Epithelial cell of prostate (primary cell): ENCODE results near the gene SGTA.

Experiments
- DNase-seq: peaks from one replicate; pipeline ENCODE4 v3.0.0-alpha.2; 2011; ENCODE audit warnings: low read depth, low spot score
- H3K27ac ChIP-seq: fragments of 450-650 bp; 2 replicates; pipeline ENCODE4 v1.5.1; 2017; ENCODE audit warnings: mild to moderate bottlenecking

The SGTA gene, protein sequence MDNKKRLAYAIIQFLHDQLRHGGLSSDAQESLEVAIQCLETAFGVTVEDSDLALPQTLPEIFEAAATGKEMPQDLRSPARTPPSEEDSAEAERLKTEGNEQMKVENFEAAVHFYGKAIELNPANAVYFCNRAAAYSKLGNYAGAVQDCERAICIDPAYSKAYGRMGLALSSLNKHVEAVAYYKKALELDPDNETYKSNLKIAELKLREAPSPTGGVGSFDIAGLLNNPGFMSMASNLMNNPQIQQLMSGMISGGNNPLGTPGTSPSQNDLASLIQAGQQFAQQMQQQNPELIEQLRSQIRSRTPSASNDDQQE

DNA sequence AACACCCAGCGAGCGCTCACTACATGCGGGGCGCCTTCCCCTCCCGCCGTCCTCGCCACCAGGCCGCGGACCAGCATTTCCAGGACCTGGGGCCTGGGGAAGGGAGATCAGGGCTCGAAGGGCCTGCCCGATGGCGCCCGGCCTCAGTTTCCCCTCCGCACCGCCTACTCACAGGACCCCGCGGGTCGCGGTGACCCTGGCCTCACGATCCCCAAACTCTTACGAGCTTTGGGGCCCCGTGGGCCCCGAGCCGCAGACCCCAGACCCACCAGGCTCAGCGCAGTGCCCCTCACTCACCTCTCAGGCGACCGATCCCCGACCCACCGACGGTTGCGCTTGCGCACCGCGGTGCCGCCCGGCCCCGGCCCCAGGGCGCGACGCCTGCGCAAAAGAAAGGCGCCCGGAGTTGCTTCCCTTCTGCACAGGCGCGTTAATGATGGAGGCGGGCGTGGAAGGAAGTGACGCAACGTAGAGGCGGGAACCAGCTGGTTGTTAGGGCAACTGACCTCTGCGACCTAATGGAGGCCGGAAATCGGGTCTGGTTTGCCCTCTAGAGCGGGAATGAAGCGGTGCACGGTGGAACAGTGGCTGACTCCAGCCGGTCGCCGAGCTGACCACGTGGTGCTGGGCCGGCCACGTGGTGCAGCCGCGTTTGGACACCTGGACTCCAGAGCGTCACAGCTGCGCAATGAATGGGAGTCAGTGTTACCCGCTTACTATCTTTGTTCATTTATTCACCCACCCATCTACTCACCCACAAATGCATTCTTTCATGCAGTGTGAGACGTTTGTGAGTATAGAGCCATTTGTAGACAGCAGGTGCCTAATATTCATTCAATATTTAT, at the start of gene SGTA:
TSS of gene SGTA (minus strand) at position 338 of the 845 bp plus-strand sequence. CDS start 14,205 bp downstream, outside the sequence.
- DNase-seq = peak; percentile 97
- peak within 1 kb of the TSS; percentile 52 for H3K27ac ChIP-seq

DNA sequence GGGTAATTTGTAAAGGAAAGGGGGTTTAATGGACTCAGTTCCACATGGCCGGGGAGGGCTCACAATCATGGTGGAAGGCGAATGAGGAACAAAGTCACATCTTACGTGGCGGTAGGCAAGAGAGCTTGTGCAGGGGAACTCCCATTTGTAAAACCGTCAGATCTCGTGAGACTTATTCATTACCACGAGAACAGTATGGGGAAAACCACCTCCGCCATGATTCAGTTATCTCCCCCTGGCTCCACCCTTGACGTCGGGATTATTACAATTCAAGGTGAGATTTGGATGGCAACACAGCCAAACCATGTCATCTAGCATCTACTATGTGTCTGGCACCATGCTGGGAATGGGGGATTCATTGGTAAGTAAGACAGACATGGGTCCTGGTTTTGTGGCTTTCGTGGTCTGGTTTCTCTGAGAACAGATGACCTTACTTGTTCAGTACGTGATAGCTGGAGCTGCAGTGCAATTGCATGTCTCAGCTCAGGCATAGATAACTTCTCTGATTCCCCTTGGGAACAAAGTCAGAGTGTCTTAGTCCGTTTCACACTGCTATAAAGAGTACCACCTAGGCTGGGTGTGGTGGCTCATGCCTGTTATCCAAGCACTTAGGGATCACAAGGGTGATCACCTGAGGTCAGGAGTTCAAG, 44.9 kb upstream of the SGTA start:
- DNase-seq = no peak
- no peak overlapping the region for H3K27ac ChIP-seq

DNA sequence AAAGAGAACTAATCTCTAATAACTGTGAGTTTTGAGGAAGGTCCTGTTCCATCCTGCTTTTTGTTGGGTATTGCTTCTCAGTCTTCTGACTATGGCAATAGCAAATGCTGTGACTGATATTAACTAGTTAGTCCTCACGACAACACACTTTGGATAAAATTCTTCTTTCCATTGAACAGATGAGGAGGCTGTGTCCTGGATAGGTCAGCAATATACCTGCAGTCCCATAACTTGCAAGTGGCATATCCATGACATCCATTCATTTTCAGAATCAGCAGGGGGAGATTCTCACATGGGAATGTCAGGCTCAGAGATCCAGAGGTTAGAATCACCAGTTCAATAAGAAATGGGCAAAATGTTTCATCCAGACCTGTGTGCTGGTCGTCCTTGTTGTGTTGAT, 43.9 kb upstream of the SGTA start:
- no peak for DNase-seq
- no peak overlapping the region for H3K27ac ChIP-seq

DNA sequence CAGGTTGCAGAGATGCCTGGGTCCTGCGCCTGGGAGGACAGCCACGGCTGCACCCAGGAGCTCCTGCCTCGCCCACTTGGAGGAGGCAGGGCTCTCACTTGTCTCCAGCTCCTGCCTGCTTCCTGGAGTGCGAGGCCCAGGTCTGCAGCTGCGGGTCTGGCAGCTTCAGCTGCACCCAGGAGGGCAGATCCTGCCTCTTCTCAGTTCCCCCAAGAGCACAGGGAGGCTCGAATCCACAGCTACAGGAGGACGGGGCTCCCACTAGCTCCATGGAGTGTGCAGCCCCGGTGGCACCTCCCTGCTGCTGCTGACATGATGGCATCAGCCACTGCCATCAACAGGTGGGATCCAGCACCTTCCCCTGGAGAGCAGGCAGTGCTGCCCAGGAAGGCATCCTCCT, 41.1 kb upstream of the SGTA start:
- DNase-seq = no peak
- no peak overlapping the region for H3K27ac ChIP-seq

DNA sequence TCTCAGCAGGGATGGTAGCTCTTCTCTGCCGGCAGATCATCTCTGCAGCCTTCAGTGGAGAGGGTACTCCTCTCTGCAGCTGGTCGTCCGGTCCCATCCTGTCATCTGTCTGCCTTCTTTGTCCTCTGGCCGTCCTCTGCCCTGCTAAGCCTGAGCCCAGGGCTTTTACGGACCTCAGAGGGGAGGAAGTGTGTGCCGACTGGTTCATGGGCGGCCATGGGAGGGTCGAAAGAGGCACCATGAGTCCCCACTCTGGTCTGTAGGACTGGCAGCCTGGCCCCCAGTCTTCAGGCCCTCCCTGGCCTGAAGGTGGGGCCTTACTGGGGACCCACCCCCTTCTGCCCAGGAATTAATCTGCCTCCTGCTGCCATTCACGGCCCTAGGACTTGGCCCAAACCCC, 40.6 kb upstream of the SGTA start:
- no peak overlapping the region for H3K27ac ChIP-seq
- DNase-seq = no peak

DNA sequence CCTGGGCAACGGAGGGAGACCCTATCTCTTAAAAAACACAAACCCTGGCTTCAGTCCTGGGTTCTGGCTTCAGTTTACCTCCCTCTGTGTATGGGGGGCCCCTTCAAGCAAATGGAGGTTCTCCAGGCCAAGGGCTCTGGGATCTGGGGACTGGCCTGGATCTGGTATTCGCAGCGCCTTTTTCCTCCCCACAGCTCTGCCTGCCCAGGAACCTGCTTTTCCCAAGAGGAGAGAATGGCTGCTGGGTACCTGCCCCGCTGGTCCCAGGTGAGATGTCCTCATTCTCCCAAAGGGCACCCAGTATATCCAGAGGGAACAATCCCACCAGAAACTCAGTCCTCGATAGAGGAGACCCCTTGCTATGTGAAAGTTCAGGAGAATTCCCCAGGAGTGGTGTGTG, 39.8 kb upstream of the SGTA start:
- no peak for DNase-seq
- H3K27ac ChIP-seq = no peak overlapping the region

DNA sequence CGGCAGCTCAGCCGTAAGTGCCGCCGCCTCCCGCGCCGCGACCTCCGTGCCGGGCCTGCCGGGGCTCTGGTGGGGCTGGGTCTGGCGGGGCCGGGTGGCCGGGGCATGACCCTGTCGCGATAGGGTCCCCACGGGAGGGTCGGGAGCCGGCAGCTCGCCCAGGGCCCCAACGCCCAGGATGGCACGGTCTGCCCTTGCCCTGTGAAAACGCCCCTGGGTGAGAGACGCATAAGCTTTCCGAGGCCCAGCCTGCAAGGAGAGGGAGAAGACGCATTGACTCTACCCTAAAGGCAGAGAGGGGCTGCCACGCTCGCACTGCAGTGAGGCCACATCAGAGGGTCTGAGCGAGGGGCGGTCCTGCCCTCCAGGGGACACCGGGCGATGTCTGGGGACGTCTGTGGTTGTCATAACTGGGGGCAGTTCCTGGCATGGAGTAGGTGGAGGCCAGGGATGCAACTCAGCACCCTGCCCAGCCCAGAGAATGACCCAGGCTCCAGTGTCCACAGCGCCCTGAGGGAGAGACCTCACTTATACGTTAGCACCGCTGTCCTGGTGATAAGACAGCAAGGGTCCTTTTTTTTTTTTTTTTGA, 37.1 kb upstream of the SGTA start:
- no peak overlapping the region for H3K27ac ChIP-seq
- no peak for DNase-seq

DNA sequence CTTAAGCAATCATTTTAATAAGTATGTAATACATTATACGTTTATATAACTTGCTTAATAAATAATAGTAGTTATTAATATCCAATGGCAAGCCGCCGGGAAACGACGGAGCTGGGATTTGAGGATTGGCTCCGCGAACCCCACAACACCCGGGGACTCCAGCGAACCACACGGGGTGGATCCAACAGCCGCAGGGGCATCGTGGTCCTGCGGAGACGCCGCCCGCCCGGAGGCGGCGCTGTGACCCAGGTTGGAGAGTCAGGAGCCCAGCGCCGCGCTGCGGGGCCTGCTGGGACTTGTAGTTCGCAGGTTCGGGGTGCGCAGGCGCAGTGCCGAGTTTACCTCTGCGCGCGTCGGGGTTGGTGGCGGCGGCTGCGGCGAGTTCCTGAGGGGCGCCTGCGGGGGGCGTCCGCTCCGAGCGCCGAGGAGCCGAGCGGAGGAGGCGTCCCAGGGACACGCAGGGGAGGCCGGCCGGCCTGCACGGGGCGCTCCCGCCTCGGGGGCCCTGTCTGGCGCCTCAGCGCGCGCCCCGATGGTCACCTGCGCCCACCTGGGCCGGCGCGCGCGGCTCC, 36.6 kb upstream of the SGTA start, which contains the start of gene ZNF554:
TSS of gene ZNF554 (plus strand) at position 329 of the 572 bp plus-strand sequence. CDS start at position 533, 204 bp downstream.
- peak within 1 kb of the TSS; percentile 45 for H3K27ac ChIP-seq
- peak; percentile 73 for DNase-seq

DNA sequence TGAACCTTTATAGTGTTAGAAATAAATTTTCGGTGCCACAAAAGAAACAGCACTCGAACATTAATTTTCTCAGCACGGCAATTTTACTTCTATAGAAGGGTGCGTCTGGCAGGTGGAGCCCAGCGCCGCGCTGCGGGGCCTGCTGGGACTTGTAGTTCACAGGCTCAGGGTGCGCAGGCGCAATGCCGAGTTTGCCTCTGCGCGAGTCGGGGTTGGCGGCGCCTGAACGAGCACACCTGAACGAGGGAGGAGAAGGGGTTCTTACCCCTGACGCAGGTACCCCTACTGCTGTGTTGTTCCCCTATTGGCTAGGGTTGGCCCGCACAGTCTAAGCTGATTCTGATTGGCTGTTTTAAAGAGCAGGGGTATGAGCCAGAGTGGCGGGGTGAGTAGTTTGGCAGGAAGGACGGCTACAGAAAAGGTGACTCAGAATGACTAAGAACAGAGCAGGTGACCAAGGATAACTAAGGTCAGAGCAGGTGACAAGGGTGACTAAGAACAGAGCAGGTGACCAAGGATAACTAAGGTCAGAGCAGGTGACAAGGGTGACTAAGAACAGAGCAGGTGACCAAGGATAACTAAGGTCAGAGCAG, 34.3 kb upstream of the SGTA start:
- peak overlapping the region; percentile 45 for H3K27ac ChIP-seq
- DNase-seq = peak; percentile 14

DNA sequence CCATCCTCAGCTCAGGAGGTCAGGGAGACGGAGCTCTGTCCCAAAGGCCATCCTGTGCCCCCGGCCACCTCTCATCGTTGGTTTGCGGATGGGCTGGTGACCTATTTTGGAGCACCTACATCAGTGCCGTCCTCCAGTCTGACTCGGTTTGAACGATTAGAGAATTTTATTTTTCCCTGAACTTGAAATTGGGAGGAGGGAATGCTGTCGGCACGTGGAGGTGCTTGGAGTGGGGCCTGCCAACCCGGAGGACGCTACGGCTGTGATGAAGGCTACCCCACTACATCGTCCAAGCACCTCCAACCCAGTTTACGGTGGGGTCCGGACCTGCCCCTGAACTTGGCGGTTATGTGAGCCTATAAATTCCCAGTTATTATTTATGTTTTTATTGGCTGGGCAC, 33.6 kb upstream of the SGTA start:
- no peak for DNase-seq
- H3K27ac ChIP-seq = no peak overlapping the region

DNA sequence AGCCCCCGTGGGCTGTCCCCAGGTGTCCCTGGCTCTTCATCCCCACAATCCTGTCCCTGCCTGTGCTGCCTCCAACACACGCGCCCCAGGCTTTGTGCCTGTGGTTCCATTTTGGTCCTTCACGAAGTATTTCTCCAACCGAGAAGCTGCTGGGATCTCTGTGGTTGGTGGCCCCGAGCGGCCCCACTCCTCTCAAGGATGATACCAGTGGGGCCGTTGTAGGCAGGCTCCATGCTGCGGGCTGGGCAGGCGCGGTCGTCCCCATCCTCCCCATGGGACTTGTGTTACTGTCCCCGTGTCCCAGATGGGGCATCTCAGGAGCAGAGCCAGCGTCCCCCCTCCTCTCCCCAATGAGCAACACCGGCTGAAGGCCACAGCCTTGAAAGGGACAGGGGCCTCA, 32.9 kb upstream of the SGTA start:
- no peak for DNase-seq
- H3K27ac ChIP-seq = no peak overlapping the region

DNA sequence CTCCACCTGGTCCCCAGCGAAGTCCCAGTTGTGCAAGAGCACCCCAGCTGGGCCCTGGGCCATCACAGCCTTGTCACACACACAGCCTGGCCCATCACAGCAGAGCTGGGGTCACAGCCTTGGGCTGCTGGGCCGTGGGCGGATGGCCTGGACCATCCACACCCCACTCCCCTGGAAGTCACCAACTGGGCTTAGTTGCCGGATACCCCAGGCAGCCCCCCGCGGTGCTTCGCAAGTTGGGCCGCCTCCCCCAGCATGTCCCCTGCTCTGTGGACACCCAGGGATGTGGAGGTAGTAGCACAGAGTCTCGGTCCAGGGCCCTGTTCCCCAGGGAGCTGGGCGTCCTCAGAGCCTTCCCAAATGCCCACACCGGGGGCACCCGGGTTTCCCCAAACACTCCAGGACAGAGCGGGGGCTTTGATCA, 32.1 kb upstream of the SGTA start:
- no peak for DNase-seq

DNA sequence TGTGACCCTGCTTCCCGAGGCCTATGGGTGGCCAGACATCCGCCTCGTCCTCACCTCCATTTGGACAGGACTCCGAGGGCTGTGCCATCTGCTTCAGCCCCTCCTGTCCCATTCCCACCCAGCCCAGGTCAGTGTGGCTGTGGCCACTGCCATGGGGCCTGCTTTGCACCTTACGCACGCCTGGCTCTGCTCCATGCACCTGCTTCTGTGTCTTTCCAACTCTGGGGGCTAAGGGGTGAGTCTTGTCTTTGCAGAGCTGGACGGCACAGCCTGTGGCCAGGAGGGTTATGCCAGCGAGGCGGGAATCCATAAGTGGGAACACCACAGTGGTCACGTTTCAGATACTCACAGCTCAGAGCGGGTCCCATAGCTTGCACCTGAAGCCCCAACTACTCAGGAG, 31.4 kb upstream of the SGTA start:
- no peak overlapping the region for H3K27ac ChIP-seq
- no peak for DNase-seq

More for the DNA sequence above, 32.1 kb upstream of the SGTA start:
- no peak overlapping the region for H3K27ac ChIP-seq

DNA sequence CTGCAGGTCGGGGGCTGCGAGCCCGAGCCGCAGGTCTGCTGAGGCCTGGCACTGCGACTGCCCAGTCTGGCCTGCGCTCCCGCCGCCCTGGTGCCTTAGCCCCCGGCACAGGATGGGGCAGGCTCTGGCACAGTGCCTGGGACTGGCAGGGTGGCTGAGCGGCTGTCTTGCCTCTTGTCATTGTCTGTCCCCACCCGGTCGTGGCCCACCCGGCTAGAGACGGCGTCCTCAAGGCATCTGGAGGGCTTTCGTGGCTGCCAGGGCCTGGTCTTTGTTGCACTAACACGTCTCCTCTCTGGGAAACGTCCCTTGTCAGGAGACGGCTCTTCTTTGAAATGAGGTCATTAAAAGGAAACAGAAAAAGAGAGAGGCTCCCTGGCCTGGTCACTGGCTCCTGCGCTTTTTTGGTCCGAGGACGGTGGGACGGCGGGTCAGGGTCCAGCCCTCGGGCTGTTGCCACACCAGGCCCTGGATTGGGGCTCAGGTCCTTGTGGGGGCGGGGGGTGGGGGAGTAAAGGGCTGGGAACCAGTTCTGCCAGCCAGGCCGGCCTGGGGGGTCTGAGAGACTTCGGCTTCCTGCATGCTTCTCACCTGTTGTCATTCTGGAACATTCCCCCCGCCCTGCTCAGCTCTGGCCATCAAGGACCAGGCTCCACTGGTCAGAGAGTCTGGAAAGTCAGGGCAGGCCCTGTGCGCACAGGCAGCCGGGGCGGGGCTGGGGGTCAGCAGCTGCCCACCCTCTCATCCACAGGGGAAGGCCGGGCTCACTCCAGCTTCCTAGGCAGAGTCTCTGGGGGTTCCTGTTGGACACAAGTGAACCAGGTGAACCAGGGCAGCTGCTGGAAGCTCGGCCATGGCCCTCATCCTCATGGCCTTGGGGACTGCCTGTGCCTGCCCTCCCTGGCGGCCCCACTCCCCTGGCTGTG, 30.4 kb upstream of the SGTA start:
- no peak overlapping the region for H3K27ac ChIP-seq
- no peak for DNase-seq

DNA sequence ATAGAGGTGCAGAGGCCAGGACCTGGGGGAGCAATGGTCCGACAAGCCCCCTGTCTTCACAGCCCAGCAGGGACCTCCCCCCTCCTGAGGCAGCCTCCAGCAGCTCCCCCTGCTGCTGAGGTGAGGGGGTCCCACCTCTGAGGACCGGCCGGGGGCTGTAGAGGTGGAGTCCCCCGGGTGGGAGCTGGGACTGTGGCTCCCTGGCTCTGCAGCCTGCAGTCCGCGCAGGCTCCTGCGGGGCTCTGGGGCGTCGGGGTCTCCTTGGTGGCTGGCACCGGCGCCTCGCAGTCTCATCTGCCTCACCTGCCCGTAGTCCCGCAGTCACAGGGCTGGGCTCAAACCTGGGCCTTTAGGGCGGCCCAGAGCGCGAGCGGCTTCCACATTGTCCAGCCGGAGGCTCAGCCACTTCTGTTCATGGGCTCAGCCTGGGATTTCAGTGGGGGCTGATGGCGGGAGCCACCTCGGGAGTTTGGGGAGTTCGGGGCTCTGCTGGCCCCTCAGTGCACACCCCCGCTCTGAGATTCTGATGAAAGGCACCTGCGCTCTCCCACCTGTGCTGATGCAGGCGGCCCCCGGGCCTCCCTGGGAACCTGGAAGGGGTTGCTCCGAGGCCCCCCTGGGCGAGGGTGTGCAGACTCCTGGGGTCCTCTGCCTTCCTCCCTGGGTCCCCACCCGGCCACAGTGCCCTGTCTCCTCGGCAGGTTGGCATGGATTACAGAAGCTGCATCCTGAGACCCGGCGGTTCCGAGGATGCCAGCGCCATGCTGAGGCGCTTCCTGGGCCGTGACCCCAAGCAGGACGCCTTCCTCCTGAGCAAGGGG, 29.6 kb upstream of the SGTA start:
- H3K27ac ChIP-seq = no peak overlapping the region
- DNase-seq = no peak

DNA sequence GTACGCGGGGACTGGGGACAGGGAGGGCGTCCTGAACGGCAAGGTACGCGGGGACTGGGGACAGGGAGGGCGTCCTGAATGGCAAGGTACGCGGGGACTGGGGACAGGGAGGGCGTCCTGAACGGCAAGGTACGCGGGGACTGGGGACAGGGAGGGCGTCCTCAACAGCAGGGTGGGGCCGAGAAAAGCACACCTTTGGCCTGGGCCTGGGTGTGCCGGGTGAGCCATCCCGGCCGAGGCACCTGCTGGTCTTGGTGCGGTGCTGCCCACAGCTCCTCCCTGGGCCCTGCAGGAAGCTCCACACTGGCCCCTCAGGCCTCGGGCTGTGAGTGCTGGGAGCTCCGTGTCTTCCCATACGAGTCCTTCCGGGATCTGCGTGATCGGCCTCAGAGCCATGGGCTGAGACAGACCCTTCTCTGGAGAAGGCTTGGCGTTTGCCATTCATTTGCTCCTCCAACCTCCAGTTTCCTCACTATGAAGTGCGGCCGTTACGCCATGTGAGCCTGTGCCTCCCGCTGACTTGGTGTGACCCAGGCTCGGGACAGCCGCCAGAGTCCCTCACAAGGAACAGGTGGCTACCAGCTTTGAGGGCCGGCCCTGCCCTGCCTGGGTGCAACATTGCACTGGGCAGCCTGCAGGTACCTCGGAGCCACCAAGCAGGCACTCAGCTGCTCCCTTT, 28.8 kb upstream of the SGTA start:
- H3K27ac ChIP-seq = no peak overlapping the region
- DNase-seq = no peak

DNA sequence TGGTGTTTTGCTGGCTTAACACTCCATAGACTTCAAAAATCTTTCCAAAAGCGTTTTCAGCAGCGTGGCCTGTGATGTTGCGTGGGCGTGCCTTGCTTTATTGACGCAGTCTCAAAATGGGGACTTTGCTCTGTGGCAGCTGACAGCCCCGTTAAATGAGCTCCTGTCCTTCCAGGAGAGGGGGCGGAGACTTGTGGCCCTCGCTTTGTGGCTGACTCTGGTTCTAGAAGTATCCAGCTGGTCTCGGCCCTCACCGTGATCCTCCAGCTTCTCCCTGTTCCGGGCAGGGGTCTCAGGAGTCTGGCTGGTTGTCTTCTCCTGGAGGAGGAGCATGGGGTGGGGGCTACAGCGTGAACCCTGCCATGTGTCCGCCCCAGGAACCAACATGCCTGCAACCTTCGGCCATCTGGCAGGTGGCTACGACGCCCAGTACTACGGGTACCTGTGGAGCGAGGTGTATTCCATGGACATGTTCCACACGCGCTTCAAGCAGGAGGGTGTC, 28.2 kb upstream of the SGTA start:
- DNase-seq = no peak
- H3K27ac ChIP-seq = no peak overlapping the region
